BLaER1 (cell line): Measurements from ENCODE around the gene ASAP3.
"Not testable (repeated sequence)": the region's sequence is repeated elsewhere in the genome, so short reads cannot be mapped to it uniquely, and the experiment has no call there.

Experiments
- H3K27ac ChIP-seq: shearing (Covaris generic); formaldehyde crosslinking; 2 replicates; pipeline ENCODE4 v1.8.1; 2022
- H3K27me3 ChIP-seq: shearing (Covaris generic); formaldehyde crosslinking; 2 replicates; pipeline ENCODE4 v1.8.1; 2022
- H3K36me3 ChIP-seq: shearing (Covaris generic); formaldehyde crosslinking; 2 replicates; pipeline ENCODE4 v1.8.1; 2022
- H3K4me1 ChIP-seq: shearing (Covaris generic); formaldehyde crosslinking; 2 replicates; pipeline ENCODE4 v1.8.1; 2022
- H3K4me2 ChIP-seq: shearing (Covaris generic); formaldehyde crosslinking; 2 replicates; pipeline ENCODE4 v1.8.1; 2022
- H3K4me3 ChIP-seq: shearing (Covaris generic); formaldehyde crosslinking; 2 replicates; pipeline ENCODE4 v1.8.1; 2022
- H3K9ac ChIP-seq: shearing (Covaris generic); formaldehyde crosslinking; 2 replicates; pipeline ENCODE4 v1.8.1; 2022
- H3K9me3 ChIP-seq: shearing (Covaris generic); formaldehyde crosslinking; 2 replicates; pipeline ENCODE4 v1.8.1; 2022
- H4K20me1 ChIP-seq: shearing (Covaris generic); formaldehyde crosslinking; 2 replicates; pipeline ENCODE4 v1.8.1; 2022
- Cebpa-rat ChIP-seq: shearing (Covaris generic); IDR thresholded peaks from 2 replicates; pipeline ENCODE4 v1.8.1; 2022

ASAP3 gene

GRCh38 chr1:23496490-23497181 lies 12.7 kb upstream of the ASAP3 start:
- Histone ChIP-seq H3K4me1 (peaks cover 7% of the 10 kb centered on the region), H3K9me3 (no peaks in the 10 kb centered on the region), H3K4me2 (no peak overlapping the region), H3K27ac (peak overlapping the region; percentile 35; the same call in 1 of the 2 replicates), H3K27me3 (no peaks in the 10 kb centered on the region), H4K20me1 (no peaks in the 10 kb centered on the region), H3K9ac (0 out of 2 replicates have a peak overlapping the region, but pooled peaks have one; percentile 12), H3K36me3 (no peaks in the 10 kb centered on the region), H3K4me3 (no peak overlapping the region)
- TF ChIP-seq Cebpa-rat, result no peak

- not testable (repeated sequence) for H3K9me3 ChIP-seq, H3K27me3 ChIP-seq, H3K27ac ChIP-seq, H3K36me3 ChIP-seq, H3K4me3 ChIP-seq, H3K4me2 ChIP-seq, H3K9ac ChIP-seq, H3K4me1 ChIP-seq, H4K20me1 ChIP-seq
These were observed 10.9 kb upstream of the ASAP3 start for GRCh38 chr1:23494836-23495235.

GRCh38 chr1:23492776-23493175 lies 8.8 kb upstream of the ASAP3 start:
- not testable (repeated sequence) for H3K36me3 ChIP-seq, H4K20me1 ChIP-seq, H3K4me1 ChIP-seq, H3K27me3 ChIP-seq, H3K27ac ChIP-seq, H3K4me3 ChIP-seq, H3K4me2 ChIP-seq, H3K9me3 ChIP-seq, H3K9ac ChIP-seq

- no peak overlapping the region for H3K27ac ChIP-seq
- H3K4me2 ChIP-seq, result no peak overlapping the region
- H3K9ac ChIP-seq, result no peak overlapping the region
- H3K36me3 ChIP-seq, result no peaks in the 10 kb centered on the region
- H3K27me3 ChIP-seq, result no peaks in the 10 kb centered on the region
- no peaks in the 10 kb centered on the region for H4K20me1 ChIP-seq
- no peak overlapping the region for H3K4me3 ChIP-seq
- TF ChIP-seq Cebpa-rat, result no peak
- peaks cover 2% of the 10 kb centered on the region for H3K4me1 ChIP-seq
- H3K9me3 ChIP-seq, result no peaks in the 10 kb centered on the region
These were observed 8.2 kb upstream of the ASAP3 start for GRCh38 chr1:23492132-23492720.

DNA sequence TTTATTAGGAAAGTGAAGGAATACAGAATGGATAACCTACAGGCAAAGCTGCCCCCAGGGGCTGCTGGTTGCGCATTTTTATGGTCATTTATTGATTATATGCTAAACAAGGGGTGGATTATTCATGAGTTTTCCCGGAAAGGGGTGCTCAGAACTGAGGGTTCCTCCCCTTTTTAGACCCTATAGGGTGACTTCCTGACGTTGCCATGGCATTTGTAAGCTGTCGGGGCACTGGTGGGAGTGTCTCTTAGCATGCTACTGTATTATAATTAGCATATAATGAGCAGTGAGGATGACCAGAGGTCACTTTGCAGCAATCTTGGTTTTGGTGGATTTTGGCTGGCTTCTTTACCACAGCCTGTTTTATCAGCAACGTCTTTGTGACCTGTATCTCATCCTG lies 5.9 kb upstream of the ASAP3 start:
- Histone ChIP-seq H3K4me2 (no peak overlapping the region), H3K9me3 (no peaks in the 10 kb centered on the region), H3K4me3 (no peak overlapping the region), H3K4me1 (peaks cover 3% of the 10 kb centered on the region; the same call in 1 of the 2 replicates), H3K9ac (no peak overlapping the region), H3K36me3 (no peaks in the 10 kb centered on the region), H4K20me1 (no peaks in the 10 kb centered on the region), H3K27ac (no peak overlapping the region), H3K27me3 (no peaks in the 10 kb centered on the region)
- TF ChIP-seq Cebpa-rat, result no peak

DNA sequence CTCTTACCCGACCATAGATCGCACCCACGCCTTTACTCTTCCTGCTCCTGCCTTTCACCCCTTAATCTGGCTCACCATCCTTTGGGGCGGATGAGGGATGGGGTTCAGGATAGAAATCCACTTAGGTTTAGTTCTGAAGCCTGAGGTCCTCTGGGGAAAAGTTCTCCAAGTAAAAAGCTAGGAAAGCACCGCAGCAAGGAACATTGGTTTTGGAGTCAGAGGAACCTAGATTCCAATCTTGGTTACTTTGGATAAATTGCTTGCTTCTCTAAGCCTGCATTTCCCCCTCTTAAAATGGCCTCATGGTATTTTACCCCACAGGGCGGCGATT lies 988 bp upstream of the ASAP3 start:
- H3K27ac ChIP-seq, result no peak overlapping the region

DNA sequence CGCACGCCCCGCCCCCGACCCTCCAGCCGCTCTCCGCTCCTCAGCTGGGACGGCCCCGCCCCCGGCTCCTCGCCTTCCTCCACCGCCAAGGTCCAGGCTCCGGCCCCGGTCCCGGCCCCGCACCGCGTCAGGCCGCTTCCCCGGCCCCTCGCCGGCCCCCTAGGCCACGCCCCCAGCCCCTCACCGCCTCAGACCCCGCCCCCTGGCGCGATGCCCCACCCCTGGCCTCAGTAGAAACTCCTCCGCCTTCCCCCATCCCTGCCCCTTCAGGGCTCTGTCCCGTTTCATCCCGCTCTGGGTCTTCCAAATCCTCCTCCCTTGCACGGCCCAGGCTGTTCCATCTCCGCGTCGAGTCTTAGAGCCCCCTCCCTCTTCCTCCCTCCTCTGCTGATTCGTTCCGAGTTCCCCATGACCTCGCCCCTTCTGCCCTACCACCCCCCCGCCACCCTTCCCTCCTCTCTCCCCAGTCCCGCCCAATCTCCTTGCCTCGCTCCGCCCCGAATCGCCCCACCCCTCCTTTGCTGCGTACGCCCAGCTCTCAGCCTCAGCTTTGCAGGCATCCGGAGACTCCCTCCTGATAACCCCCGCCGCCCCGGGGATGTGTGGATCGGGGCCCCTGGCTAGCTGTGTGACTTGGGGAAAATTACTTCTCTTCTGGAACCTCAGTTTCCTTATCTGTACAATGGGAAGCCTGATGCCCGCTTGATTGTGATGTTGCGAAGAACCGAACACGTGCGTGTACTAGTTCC lies 448 bp upstream of the ASAP3 start:
- TF ChIP-seq Cebpa-rat, result no peak
- Histone ChIP-seq H3K4me3 (peak overlapping the region; percentile 72), H4K20me1 (peaks cover 8% of the 10 kb centered on the region; the same call in 1 of the 2 replicates), H3K27me3 (peaks cover 6% of the 10 kb centered on the region), H3K27ac (no peak overlapping the region; the same call in 1 of the 2 replicates), H3K9me3 (no peaks in the 10 kb centered on the region), H3K9ac (peak overlapping the region; percentile 80; the same call in 1 of the 2 replicates), H3K36me3 (no peaks in the 10 kb centered on the region), H3K4me2 (peak overlapping the region; percentile 65), H3K4me1 (peaks cover 24% of the 10 kb centered on the region)

More for the DNA sequence above, 988 bp upstream of the ASAP3 start:
- TF ChIP-seq Cebpa-rat, result no peak
- Histone ChIP-seq H3K4me3 (peak overlapping the region; percentile 72), H3K36me3 (no peaks in the 10 kb centered on the region), H3K4me2 (peak overlapping the region; percentile 65), H3K27me3 (peaks cover 6% of the 10 kb centered on the region), H3K4me1 (peaks cover 24% of the 10 kb centered on the region), H3K9ac (no peak overlapping the region), H3K9me3 (no peaks in the 10 kb centered on the region), H4K20me1 (peaks cover 8% of the 10 kb centered on the region; the same call in 1 of the 2 replicates)

- H3K36me3 ChIP-seq, result no peaks in the 10 kb centered on the region
- H3K9me3 ChIP-seq, result no peaks in the 10 kb centered on the region
- TF ChIP-seq Cebpa-rat, result no peak
- no peak overlapping the region for H3K4me3 ChIP-seq
- H4K20me1 ChIP-seq, result peaks cover 8% of the 10 kb centered on the region; the same call in 1 of the 2 replicates
- H3K4me2 ChIP-seq, result peak overlapping the region; percentile 19; the same call in 1 of the 2 replicates
- no peak overlapping the region for H3K27ac ChIP-seq
- H3K4me1 ChIP-seq, result peaks cover 24% of the 10 kb centered on the region
- H3K27me3 ChIP-seq, result peaks cover 6% of the 10 kb centered on the region
- H3K9ac ChIP-seq, result no peak overlapping the region
These were observed 2.1 kb downstream of the ASAP3 start for GRCh38 chr1:23481904-23482303.

DNA sequence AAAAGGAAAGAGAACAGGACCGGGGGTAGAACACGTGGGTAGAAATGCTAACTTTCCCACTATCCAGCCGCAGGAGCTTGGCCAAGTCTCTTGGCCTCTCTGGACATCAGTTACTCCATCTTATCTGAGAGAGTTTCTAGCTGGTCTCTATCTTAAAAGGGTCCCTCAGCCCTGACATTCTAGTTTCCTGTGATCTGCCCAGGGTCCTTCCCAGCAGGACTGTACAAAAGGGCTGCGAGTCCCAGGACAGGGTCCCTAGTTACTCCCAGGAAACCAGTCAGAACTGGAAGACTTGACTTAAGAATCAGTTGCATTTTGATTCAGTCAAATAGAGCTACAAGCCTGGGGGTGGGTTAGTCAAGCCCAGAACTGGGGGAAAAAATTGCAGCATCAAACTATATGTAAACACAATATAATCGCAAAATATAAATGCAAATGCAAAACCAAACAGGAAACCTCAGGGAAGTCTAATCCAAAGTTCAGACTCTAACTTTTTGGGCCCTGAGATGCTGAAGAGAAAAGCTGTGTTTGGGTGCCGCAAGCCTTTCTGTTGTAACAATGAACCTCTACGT lies 2.9 kb downstream of the ASAP3 start:
- H3K9me3 ChIP-seq, result no peaks in the 10 kb centered on the region
- H3K4me1 ChIP-seq, result peaks cover 24% of the 10 kb centered on the region
- no peak overlapping the region for H3K4me3 ChIP-seq
- no peak overlapping the region for H3K27ac ChIP-seq
- peaks cover 6% of the 10 kb centered on the region for H3K27me3 ChIP-seq
- H3K9ac ChIP-seq, result no peak overlapping the region
- TF ChIP-seq Cebpa-rat, result no peak
- H4K20me1 ChIP-seq, result peaks cover 8% of the 10 kb centered on the region; the same call in 1 of the 2 replicates
- no peaks in the 10 kb centered on the region for H3K36me3 ChIP-seq
- H3K4me2 ChIP-seq, result peak overlapping the region; percentile 19; the same call in 1 of the 2 replicates
